ENCODE data around the gene CDR2L.

- no peak for TF ChIP-seq POLR2AphosphoS5 (IDR thresholded peaks at IDR 0.05; ENCODE audit: low read depth, low read length)
- no peak for TF ChIP-seq REST (IDR thresholded peaks at IDR 0.05; ENCODE audit: insufficient read depth in 1 of 2, low read depth in 2 of 2, low read length in 2 of 2)
- no peak for TF ChIP-seq SIN3A (IDR thresholded peaks at IDR 0.05; ENCODE audit: borderline replicate concordance, insufficient read depth, low read length)
Measured at GRCh38 chr17:74943808-74944522, 43.5 kb upstream of the CDR2L start.

Measured in PFSK-1 (cell line).